ENCODE results near the gene PROSER3. TPM values are rescaled to one million over a fixed set of nuclear protein-coding genes. Genes with fewer than 3 reads are reported as not detected.

PROSER3 gene
- total RNA-seq, 4 donors from 2014 or later, result 14.2 to 32.7 (median 19.9) TPM

- H3K27me3 ChIP-seq, result no peaks in the 10 kb centered on the region
- DNase-seq (ENCODE audit: low spot score in 2 of 2), result peak; percentile 89 to 92
- H3K9me3 ChIP-seq, result no peaks in the 10 kb centered on the region
- H3K36me3 ChIP-seq, result peaks cover 0 to 25% (median 5%) of the 10 kb centered on the region in 3 donors
- peak; percentile 80 to 97 (median 89) for TF ChIP-seq CTCF (IDR thresholded peaks at IDR 0.05)
- peak in 1 of 2 donors; percentile 65 for TF ChIP-seq EP300 (IDR thresholded peaks at IDR 0.05)
- peak in 1 of 2 donors; percentile 30 for TF ChIP-seq POLR2A (IDR thresholded peaks at IDR 0.05)
- H3K4me1 ChIP-seq, result peaks cover 0 to 46% (median 23%) of the 10 kb centered on the region in 4 donors
- H3K27ac ChIP-seq, result peak overlapping the region; percentile 88 to 94 (median 90)
- 1% methylated on average over 48 to 51 of the region's 77 CpGs for WGBS, 2 donors
- peak overlapping the region; percentile 57 to 95 (median 79) for H3K4me3 ChIP-seq
Measured at GRCh38 chr19:35716801-35717664, 40.9 kb upstream of the PROSER3 start.

GRCh38 chr19:35717665-35718344, 40.2 kb upstream of the PROSER3 start, which contains the start of gene KMT2B:
Gene KMT2B (plus strand): TSS chr19:35718003. CDS start chr19:35718019, 16 bp downstream.
- peak in 1 of 2 donors; percentile 22 for TF ChIP-seq EP300 (IDR thresholded peaks at IDR 0.05)
- peak in 1 of 2 donors; percentile 11 for TF ChIP-seq POLR2A (IDR thresholded peaks at IDR 0.05)
- TF ChIP-seq CTCF (IDR thresholded peaks at IDR 0.05), result no peak
- H3K9me3 ChIP-seq, result no peaks in the 10 kb centered on the region
- peak within 1 kb of the TSS; percentile 64 to 95 (median 83) for H3K4me3 ChIP-seq
- no peaks in the 10 kb centered on the region for H3K27me3 ChIP-seq
- H3K27ac ChIP-seq, result peak within 1 kb of the TSS; percentile 88 to 94 (median 90)
- peak in 1 of 2 donors; percentile 70 for DNase-seq (ENCODE audit: low spot score in 2 of 2)
- H3K36me3 ChIP-seq, result peaks cover 0 to 33% (median 11%) of the 10 kb centered on the region in 3 donors
- 0 to 1% methylated on average over 26 to 37 of the region's 109 CpGs for WGBS, 2 donors
- H3K4me1 ChIP-seq, result peaks cover 0 to 46% (median 23%) of the 10 kb centered on the region in 4 donors

GRCh38 chr19:35718345-35719041, 39.5 kb upstream of the PROSER3 start:
- Histone ChIP-seq H3K36me3 (peaks cover 0 to 40% (median 18%) of the 10 kb centered on the region in 3 donors), H3K27ac (peak overlapping the region; percentile 80 to 94 (median 82)), H3K27me3 (no peaks in the 10 kb centered on the region), H3K4me3 (peak overlapping the region; percentile 64 to 95 (median 83)), H3K4me1 (peaks cover 0 to 46% (median 23%) of the 10 kb centered on the region in 4 donors), H3K9me3 (no peaks in the 10 kb centered on the region)
- WGBS, 2 donors, result 1 to 4% methylated on average over 19 to 26 of the region's 42 CpGs
- no peak for TF ChIP-seq EP300 (IDR thresholded peaks at IDR 0.05)
- no peak for TF ChIP-seq POLR2A (IDR thresholded peaks at IDR 0.05)
- TF ChIP-seq CTCF (IDR thresholded peaks at IDR 0.05), result no peak
- no peak for DNase-seq (ENCODE audit: low spot score in 2 of 2)

- Histone ChIP-seq H3K4me1 (peaks cover 0 to 46% (median 23%) of the 10 kb centered on the region in 4 donors), H3K9me3 (no peaks in the 10 kb centered on the region), H3K27me3 (no peaks in the 10 kb centered on the region), H3K27ac (peak overlapping the region in 1 of 4 donors; percentile 94), H3K36me3 (peaks cover 0 to 51% (median 28%) of the 10 kb centered on the region in 3 donors), H3K4me3 (peak overlapping the region in 2 of 4 donors; percentile 64 to 71)
- whole genome bisulfite sequencing, 2 donors, result 81 to 83% methylated on average over 23 to 32 of the region's 32 CpGs
- TF ChIP-seq POLR2A (IDR thresholded peaks at IDR 0.05) (no peak), EP300 (IDR thresholded peaks at IDR 0.05) (no peak), CTCF (IDR thresholded peaks at IDR 0.05) (no peak)
- DNase-seq (ENCODE audit: low spot score in 2 of 2), result no peak
Measured at GRCh38 chr19:35719402-35720162, 38.4 kb upstream of the PROSER3 start.

Measured in tibial nerve (tissue), 4 donors.